GM10266 (cell line): ENCODE data around the gene ELMOD3.
"Not testable (repeated sequence)": the region's sequence is repeated elsewhere in the genome, so short reads cannot be mapped to it uniquely, and the experiment has no call there.

Source experiments
- DNase-seq: peaks from one replicate; pipeline ENCODE4 v3.0.0; 2012; ENCODE audit errors: extremely low spot score
- TF ChIP-seq, protein P1 (sequence below): IDR thresholded peaks from 2 replicates; pipeline ENCODE4 v1.5.1; 2012; ENCODE audit warnings: mild to moderate bottlenecking, low read depth; ENCODE audit not compliant: control insufficient read depth, insufficient read depth; ENCODE audit errors: missing control alignments

Gene ELMOD3

GRCh38 chr2:85411405-85411748 lies 56.8 kb downstream of the ELMOD3 start:
- no peak for DNase-seq
- TF ChIP-seq, protein P1, sequence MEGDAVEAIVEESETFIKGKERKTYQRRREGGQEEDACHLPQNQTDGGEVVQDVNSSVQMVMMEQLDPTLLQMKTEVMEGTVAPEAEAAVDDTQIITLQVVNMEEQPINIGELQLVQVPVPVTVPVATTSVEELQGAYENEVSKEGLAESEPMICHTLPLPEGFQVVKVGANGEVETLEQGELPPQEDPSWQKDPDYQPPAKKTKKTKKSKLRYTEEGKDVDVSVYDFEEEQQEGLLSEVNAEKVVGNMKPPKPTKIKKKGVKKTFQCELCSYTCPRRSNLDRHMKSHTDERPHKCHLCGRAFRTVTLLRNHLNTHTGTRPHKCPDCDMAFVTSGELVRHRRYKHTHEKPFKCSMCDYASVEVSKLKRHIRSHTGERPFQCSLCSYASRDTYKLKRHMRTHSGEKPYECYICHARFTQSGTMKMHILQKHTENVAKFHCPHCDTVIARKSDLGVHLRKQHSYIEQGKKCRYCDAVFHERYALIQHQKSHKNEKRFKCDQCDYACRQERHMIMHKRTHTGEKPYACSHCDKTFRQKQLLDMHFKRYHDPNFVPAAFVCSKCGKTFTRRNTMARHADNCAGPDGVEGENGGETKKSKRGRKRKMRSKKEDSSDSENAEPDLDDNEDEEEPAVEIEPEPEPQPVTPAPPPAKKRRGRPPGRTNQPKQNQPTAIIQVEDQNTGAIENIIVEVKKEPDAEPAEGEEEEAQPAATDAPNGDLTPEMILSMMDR, result no peak

- no peak for DNase-seq
- TF ChIP-seq, protein P1, result no peak
These were observed 59.2 kb downstream of the ELMOD3 start for GRCh38 chr2:85413592-85414420.

DNA sequence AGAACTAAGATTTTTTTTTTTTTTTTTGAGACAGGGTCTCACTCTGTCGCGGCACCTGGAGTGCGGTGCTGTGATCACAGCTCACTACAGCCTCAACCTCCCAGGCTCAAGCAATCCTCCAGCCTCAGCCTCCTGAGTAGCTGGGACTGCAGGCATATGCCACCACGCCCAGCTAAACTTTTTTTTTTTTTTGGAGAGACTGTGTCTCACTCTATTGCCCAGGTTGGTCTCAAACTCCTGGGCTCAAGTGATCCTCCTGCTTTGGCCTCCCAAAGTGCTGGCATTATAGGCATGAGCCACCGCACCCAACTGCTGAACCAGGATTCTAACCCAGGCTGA lies 59.8 kb downstream of the ELMOD3 start:
- DNase-seq, result not testable (repeated sequence)

GRCh38 chr2:85414761-85415553 lies 60.4 kb downstream of the ELMOD3 start:
- no peak for DNase-seq
- TF ChIP-seq, protein P1, result no peak

- TF ChIP-seq, protein P1, result no peak
- no peak for DNase-seq
These were observed 61.5 kb downstream of the ELMOD3 start for GRCh38 chr2:85415980-85416650.

GRCh38 chr2:85418132-85419008 lies 63.8 kb downstream of the ELMOD3 start, which contains the start of gene SH2D6:
Gene SH2D6, plus strand, starts transcription at chr2:85418714. Its CDS starts 10,752 bp downstream, at chr2:85429466.
- DNase-seq, result peak; percentile 90
- TF ChIP-seq, protein P1, result no peak

GRCh38 chr2:85419009-85419675 lies 64.6 kb downstream of the ELMOD3 start:
- TF ChIP-seq, protein P1, result no peak
- DNase-seq, result no peak
